ENCODE measurements around the gene ADGRG7. TPM values are rescaled to one million over a fixed set of nuclear protein-coding genes. Genes with fewer than 3 reads are reported as not detected.

Gene ADGRG7
- total and polyA plus RNA-seq, 2 donors (not counting 1 experiment from before 2014, with no cell fraction given), result not detected

DNA sequence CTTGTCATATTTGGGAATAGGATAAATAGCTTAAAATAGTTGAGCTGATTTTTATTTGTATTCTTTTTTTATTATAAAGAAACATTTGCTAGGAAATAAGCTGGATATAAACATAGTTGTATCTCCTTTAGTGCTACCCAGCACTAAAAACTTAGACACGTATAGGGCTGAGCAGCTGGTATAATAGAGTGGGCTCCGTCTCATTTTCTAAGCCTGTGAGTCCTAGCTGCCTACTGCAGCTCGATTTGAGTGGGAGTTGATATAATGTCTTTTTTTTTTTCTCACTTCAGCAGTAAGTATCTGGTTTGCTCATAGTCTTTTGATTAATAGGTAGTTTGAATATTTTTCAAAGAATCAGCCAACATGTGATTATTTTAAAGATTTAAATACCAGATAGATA lies 134.1 kb downstream of the ADGRG7 start:
- Histone ChIP-seq H4K20me1 (ENCODE audit: control insufficient read depth, extremely low read depth, insufficient read depth, low read length) (no peaks in the 10 kb centered on the region), H2AFZ (ENCODE audit: low read length) (no peak overlapping the region), H3K27me3 (ENCODE audit: control insufficient read depth, insufficient read depth, low read length) (no peaks in the 10 kb centered on the region), H3K4me2 (ENCODE audit: extremely low read depth, insufficient read depth, low read length) (no peak overlapping the region), H3K9ac (ENCODE audit: insufficient read depth, low read length) (no peak overlapping the region), H3K79me2 (ENCODE audit: control insufficient read depth, insufficient read depth, low read length) (no peaks in the 10 kb centered on the region), H3K4me1 (ENCODE audit: control insufficient read depth, extremely low read depth, insufficient read depth, low read length) (no peaks in the 10 kb centered on the region), H3K9me3 (ENCODE audit: control insufficient read depth, insufficient read depth, low read depth, low read length) (no peaks in the 10 kb centered on the region), H3K27ac (ENCODE audit: insufficient read depth, low read length) (no peak overlapping the region), H3K36me3 (ENCODE audit: control insufficient read depth, insufficient read depth, low read length) (peaks cover 11% of the 10 kb centered on the region), H3K4me3 (replicated peaks in 1 of 4; ENCODE audit: control extremely low read depth in 1 of 4, insufficient read depth in 1 of 4, low read depth in 3 of 4, low read length in 4 of 4) (no peak overlapping the region)
- no peak for DNase-seq (ENCODE audit: low read depth in 2 of 2)
- no peak for TF ChIP-seq EZH2 (IDR thresholded peaks at IDR 0.05; ENCODE audit: low read length, missing control alignments)
- TF ChIP-seq, protein P1, sequence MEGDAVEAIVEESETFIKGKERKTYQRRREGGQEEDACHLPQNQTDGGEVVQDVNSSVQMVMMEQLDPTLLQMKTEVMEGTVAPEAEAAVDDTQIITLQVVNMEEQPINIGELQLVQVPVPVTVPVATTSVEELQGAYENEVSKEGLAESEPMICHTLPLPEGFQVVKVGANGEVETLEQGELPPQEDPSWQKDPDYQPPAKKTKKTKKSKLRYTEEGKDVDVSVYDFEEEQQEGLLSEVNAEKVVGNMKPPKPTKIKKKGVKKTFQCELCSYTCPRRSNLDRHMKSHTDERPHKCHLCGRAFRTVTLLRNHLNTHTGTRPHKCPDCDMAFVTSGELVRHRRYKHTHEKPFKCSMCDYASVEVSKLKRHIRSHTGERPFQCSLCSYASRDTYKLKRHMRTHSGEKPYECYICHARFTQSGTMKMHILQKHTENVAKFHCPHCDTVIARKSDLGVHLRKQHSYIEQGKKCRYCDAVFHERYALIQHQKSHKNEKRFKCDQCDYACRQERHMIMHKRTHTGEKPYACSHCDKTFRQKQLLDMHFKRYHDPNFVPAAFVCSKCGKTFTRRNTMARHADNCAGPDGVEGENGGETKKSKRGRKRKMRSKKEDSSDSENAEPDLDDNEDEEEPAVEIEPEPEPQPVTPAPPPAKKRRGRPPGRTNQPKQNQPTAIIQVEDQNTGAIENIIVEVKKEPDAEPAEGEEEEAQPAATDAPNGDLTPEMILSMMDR (conservative IDR thresholded peaks at IDR 0.05 in 1 of 2, IDR thresholded peaks at IDR 0.05 in 1 of 2; ENCODE audit: low read depth in 1 of 2, low read length in 2 of 2), result no peak

GRCh38 chr3:100744671-100745070 lies 135.3 kb downstream of the ADGRG7 start:
- no peaks in the 10 kb centered on the region for H4K20me1 ChIP-seq (ENCODE audit: control insufficient read depth, extremely low read depth, insufficient read depth, low read length)
- H3K27ac ChIP-seq (ENCODE audit: insufficient read depth, low read length), result no peak overlapping the region
- no peaks in the 10 kb centered on the region for H3K9me3 ChIP-seq (ENCODE audit: control insufficient read depth, insufficient read depth, low read depth, low read length)
- no peak overlapping the region for H3K9ac ChIP-seq (ENCODE audit: insufficient read depth, low read length)
- no peaks in the 10 kb centered on the region for H3K27me3 ChIP-seq (ENCODE audit: control insufficient read depth, insufficient read depth, low read length)
- H3K4me1 ChIP-seq (ENCODE audit: control insufficient read depth, extremely low read depth, insufficient read depth, low read length), result no peaks in the 10 kb centered on the region
- TF ChIP-seq EZH2 (IDR thresholded peaks at IDR 0.05; ENCODE audit: low read length, missing control alignments), result no peak
- TF ChIP-seq, protein P1 (conservative IDR thresholded peaks at IDR 0.05 in 1 of 2, IDR thresholded peaks at IDR 0.05 in 1 of 2; ENCODE audit: low read depth in 1 of 2, low read length in 2 of 2), result no peak
- H3K4me2 ChIP-seq (ENCODE audit: extremely low read depth, insufficient read depth, low read length), result no peak overlapping the region
- peaks cover 12% of the 10 kb centered on the region for H3K36me3 ChIP-seq (ENCODE audit: control insufficient read depth, insufficient read depth, low read length)
- no peaks in the 10 kb centered on the region for H3K79me2 ChIP-seq (ENCODE audit: control insufficient read depth, insufficient read depth, low read length)
- DNase-seq (ENCODE audit: low read depth in 2 of 2), result no peak
- no peak overlapping the region for H2AFZ ChIP-seq (ENCODE audit: low read length)
- no peak overlapping the region for H3K4me3 ChIP-seq (replicated peaks in 1 of 4; ENCODE audit: control extremely low read depth in 1 of 4, insufficient read depth in 1 of 4, low read depth in 3 of 4, low read length in 4 of 4)

Other genes with a start within 250 kb of the ADGRG7 start
- 50.8 and 56.1 TPM in 2 replicates for gene TOMM70, start 208.5 kb upstream of the ADGRG7 start, total RNA-seq
- gene TOMM70, start 208.5 kb upstream of the ADGRG7 start, polyA plus RNA-seq, result 41.8 and 44.2 TPM in 2 replicates
- 3.1 and 4.1 TPM in 2 replicates for gene LNP1, start 208.1 kb upstream of the ADGRG7 start, total RNA-seq
- 3.5 and 4.7 TPM in 2 replicates for gene LNP1, start 208.1 kb upstream of the ADGRG7 start, polyA plus RNA-seq
- gene TMEM45A, start 117.0 kb upstream of the ADGRG7 start, total RNA-seq, result 26.4 and 39.3 TPM in 2 replicates
- 28.3 and 71.4 TPM in 2 replicates for gene TMEM45A, start 117.0 kb upstream of the ADGRG7 start, polyA plus RNA-seq
- gene TFG, start 99.9 kb downstream of the ADGRG7 start, total RNA-seq, result 52.6 and 60.6 TPM in 2 replicates
- 174 and 192 TPM in 2 replicates for gene TFG, start 99.9 kb downstream of the ADGRG7 start, polyA plus RNA-seq

Data from fibroblast of lung (primary cell).